Colon (tissue), 2 donors: ENCODE data around the gene CLCN7.

ENCODE experiments used
- FAIRE-seq: peaks from 2 replicates; lab custom pipeline; 2012; peaks lifted over from hg19 to GRCh38; lab: Jason Lieb, UNC
- donor health status: control.
- donor health status: control.

Gene CLCN7

GRCh38 chr16:1401758-1402154 is 73.1 kb downstream of the CLCN7 start:
- no peak for FAIRE-seq

- FAIRE-seq: no peak
These were observed 73.6 kb downstream of the CLCN7 start for GRCh38 chr16:1401061-1401757.

- FAIRE-seq: no peak
These were observed 75.8 kb downstream of the CLCN7 start for GRCh38 chr16:1398826-1399581.

- FAIRE-seq: no peak
These were observed 76.5 kb downstream of the CLCN7 start for GRCh38 chr16:1398351-1398750.

GRCh38 chr16:1397779-1398178 is 77.0 kb downstream of the CLCN7 start:
- FAIRE-seq: no peak

GRCh38 chr16:1395444-1396031 is 79.3 kb downstream of the CLCN7 start:
- FAIRE-seq: no peak
